Erythroblast (primary cell): ENCODE data around the gene CRHR1.
A peak's percentile ranks its signal among the peaks of the same experiment; 100 is the strongest.
"Not testable (repeated sequence)": the region's sequence is repeated elsewhere in the genome, so short reads cannot be mapped to it uniquely, and the experiment has no call there.

ENCODE experiments used
- DNase-seq, 2 experiments: peaks; one replicate each; lab custom pipeline; 2025; lab: John Stamatoyannopoulos, UW
- GATA1 ChIP-seq: IDR thresholded peaks from 2 replicates; pipeline ENCODE4 v1.6.1; 2011; ENCODE audit warnings: low read depth, mild to moderate bottlenecking, control low read depth, low read length, moderate library complexity
- POLR2A ChIP-seq: IDR thresholded peaks from 2 replicates; pipeline ENCODE4 v1.6.1; 2011; ENCODE audit warnings: mild to moderate bottlenecking, low read length

CRHR1 gene

GRCh38 chr17:45784293-45784740 is at the start of gene CRHR1:
CRHR1 (plus strand) TSS chr17:45784320; CDS start chr17:45784545, 225 bp downstream.
- TF ChIP-seq GATA1 (no peak), POLR2A (no peak)
- DNase-seq = no peak

GRCh38 chr17:45734598-45734997 is 49.5 kb upstream of the CRHR1 start:
- TF ChIP-seq POLR2A = no peak
- no peak for TF ChIP-seq GATA1
- no peak for DNase-seq

DNA sequence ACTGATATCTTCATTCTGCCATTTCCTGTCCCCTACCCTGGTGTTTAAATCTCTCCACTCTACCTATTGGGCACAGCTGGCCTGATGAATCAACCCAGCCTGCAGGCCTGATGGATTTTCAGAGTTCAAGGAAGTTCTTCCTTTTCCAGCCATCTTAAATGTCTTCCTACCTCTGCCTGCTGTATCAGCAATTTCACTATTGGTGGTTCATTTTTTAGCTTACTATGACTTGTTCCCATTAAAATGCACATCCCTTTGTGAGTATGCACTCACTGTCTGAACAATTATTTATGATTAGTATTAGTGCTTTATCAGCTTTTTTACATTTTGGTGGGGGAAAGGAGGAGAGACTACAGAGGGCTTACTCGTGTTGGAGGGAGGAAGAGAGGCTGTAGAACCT is 48.6 kb upstream of the CRHR1 start:
- TF ChIP-seq GATA1 (no peak), POLR2A (no peak)
- DNase-seq = no peak

GRCh38 chr17:45739786-45740185 is 44.3 kb upstream of the CRHR1 start:
- no peak for DNase-seq
- TF ChIP-seq POLR2A (no peak), GATA1 (no peak)

GRCh38 chr17:45740553-45741330 is 43.4 kb upstream of the CRHR1 start:
- no peak for TF ChIP-seq POLR2A
- no peak for TF ChIP-seq GATA1
- DNase-seq = peak; percentile 50 to 65

DNA sequence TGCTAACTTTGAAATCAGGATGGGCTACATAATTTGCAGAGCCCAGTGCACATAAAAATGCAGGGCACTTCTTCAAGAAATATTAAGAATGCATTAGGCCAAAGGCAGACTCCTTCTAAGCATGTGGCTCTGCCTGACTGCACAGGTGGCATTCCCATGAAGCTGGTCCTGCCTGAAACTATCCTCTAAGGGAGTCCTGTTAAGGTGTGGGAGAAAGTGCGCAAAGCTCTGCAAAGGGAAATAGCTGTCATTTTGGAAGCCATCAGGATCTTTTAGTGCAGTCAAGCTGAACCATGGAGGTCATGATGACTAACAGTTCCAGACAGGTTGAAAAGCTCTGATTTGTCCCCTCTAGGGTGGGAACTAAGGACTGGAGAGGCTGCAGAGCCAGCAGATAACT is 41.9 kb upstream of the CRHR1 start:
- no peak for TF ChIP-seq GATA1
- TF ChIP-seq POLR2A = no peak
- no peak for DNase-seq

DNA sequence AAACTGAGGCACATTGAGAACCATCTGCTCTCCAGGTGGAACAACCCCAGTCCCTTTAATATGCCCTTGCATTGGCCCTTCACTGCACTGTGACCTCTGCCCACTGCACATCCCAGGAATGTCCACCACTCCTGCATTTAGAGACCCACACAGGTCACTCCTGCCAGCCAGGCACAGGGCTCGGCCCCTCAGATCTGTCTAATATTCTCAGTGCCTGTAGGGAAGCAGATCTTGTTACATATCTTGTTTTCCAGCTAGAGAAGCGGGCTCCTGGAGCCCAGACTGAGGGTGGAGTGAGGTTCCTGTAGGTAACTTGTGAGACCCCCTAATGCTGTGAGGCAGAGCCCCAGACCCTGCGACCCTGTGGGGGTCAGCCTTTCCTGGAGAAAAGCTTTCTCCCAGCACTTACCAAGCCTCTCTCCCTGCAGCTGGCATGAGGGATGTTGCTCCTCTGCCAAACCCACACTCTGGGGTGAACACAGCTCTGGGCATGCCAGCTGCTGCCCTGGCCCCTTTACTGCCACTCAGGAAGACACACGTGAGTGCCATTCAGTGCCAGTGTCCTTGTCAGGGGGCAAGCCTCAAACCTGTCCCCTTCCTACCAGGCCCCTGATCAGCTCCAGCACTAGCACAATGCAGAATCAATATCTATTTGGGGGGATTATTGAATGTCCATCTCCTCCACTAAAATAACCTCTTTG is 40.3 kb upstream of the CRHR1 start:
- no peak for TF ChIP-seq GATA1
- no peak for TF ChIP-seq POLR2A
- no peak for DNase-seq

- not testable (repeated sequence) for DNase-seq
Observed at GRCh38 chr17:45744826-45745225, 39.3 kb upstream of the CRHR1 start.

DNA sequence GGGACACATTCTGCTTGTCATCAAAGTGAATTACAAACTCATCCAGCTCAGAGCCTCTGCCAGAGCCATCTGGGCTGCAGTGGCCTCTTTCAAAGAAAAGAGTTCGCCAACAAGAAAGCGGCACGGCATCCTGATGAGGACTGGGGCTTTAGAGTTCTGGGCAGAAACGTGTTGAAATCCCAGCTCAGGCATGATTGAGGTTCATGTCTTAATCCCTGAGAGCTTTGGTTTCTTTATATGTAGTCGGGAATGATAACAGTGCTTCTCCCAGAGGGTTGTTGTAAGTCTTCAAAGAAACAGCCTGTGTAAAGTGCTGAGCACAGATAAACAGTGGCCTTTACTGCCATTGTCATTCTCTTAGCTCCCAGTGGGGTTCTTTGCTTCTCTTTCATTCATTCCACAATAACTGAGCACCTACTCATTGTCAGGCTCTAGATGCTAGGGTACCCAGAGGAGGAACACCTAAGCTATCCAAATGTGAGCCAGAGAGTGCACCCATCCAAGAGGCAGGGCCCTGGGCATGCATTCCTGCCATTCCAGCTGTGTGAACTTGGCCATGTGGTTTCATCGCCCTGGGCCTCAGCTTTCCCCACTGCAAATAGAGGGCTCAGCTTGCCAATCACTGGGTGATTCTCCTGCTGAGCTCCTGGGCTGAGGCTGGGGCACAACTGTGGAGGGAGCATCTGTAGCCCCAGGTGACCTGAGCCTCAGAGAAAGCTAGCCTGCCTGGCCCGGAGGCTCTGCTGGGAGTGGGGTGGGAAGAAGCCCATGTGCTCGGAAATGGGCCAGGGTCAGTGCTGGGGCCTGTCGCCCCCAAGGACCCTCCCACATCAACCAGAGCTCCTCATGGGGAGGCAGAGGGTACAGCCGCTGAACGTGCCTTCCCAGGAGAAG is 38.3 kb upstream of the CRHR1 start:
- TF ChIP-seq POLR2A (no peak), GATA1 (no peak)
- DNase-seq = no peak

GRCh38 chr17:45747911-45748310 is 36.2 kb upstream of the CRHR1 start:
- no peak for DNase-seq
- TF ChIP-seq GATA1 (no peak), POLR2A (no peak)

DNA sequence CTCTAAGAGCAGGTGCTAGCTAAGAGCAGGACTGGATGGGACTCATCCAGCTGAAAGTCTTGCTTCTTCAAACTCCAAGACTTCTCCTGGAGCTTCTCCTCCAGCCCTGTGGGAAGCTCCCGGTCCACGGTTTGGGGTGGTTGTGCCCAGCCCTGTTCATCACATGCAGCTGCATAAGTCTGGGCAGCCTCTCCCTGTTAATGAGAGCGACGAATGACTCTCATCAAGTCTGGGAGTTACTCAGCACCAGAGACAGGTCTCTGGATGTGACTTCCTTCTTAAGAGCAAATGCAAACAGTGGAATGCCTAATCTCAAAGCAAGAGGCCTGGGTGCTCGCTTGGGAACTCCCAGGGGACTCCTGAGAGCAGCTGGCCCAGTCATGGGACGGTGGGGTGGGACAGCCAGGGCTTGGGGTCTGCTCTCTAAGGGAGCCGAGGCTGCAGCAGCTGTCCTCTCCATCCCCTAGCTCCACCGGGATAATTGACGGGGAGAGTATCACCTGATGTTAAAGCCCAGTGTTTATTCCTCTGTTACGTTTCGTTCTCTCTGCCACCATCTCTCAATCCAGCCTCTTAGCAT is 35.3 kb upstream of the CRHR1 start:
- TF ChIP-seq GATA1 (no peak), POLR2A (no peak)
- no peak for DNase-seq

DNA sequence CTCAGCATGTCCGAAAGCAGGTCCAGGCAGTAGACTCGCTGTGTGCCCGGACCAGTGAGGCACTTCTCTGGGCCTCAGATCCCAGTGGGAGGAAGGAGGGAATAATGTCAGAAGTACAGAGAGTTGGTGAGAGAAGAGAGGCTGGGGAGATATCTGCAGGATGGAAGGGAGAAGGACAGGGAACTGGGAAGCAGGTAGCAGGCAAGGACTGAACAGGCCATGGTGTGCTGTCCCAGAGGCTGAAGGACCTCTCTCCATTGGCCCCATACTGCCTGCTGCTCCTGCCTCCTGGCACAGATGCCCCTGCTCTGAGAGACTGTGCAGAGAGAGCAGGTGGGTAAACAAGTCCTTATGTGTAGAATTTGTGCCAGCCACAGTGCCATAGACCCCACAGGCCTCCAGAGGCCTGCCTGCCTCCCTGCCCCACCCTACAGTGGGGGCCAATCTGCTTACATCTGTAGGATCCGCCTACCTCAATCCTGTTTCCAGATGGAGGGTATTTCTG is 34.2 kb upstream of the CRHR1 start:
- DNase-seq = no peak
- TF ChIP-seq GATA1 (no peak), POLR2A (no peak)

DNA sequence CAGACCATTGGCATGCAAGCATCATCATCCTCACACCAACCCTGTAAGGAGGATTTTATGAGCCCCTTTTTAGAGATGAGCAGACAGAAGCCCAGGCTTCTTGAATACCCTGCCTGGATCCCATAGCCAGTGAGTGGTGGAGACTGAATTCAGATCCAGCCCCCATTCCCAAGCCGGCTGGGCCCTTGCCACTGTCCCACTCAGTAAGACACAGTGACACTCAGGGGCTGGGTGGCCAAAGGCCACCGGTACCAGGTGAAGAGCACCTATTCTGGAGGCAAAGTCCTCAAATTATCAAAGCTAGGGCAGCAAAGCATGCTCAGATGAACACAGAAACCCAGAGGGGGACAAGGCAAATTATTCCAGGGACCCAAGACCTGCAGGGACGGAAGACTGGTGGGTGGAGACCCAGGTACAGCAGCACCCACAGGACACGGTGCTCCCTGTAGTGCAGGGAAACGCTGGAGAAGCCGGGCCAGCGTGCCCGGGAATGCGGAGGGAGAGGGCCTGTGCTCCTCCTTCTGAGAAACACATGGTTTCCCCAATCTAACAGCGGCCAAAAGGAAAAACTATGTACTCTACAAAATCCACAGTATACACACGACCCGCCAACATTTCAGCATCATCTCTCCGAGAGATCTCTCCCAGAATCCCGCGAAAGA is 33.2 kb upstream of the CRHR1 start:
- no peak for DNase-seq

More for the DNA sequence above, 33.2 kb upstream of the CRHR1 start:
- TF ChIP-seq GATA1 (no peak), POLR2A (no peak)
